HepG2 (cell line): ENCODE measurements around the gene MBL2.

Experiments used
- CBFB ChIP-seq: sonication (generic); formaldehyde crosslinking; IDR thresholded peaks from 2 replicates; pipeline ENCODE4 v1.4.0; 2020; ENCODE audit warnings: missing genetic modification reagents
- EP300 ChIP-seq, 3 experiments: sonication (generic) in 1 of 3; formaldehyde crosslinking in 1 of 3; IDR thresholded peaks; 2 replicates each; pipeline versions ENCODE4 v1.5.1 to v1.6.1; 2011 to 2020; ENCODE audit warnings: low read depth in 2 of 3, low read length in 2 of 3, borderline replicate concordance in 1 of 3, improper control_type of control experiment in 1 of 3, mild to moderate bottlenecking in 1 of 3, missing genetic modification reagents in 1 of 3, moderate library complexity in 1 of 3
- FOXK2 ChIP-seq: fragments of 450-650 bp; IDR thresholded peaks from 2 replicates; pipeline ENCODE4 v1.6.1; 2016
- KDM5B ChIP-seq: sonication (generic); formaldehyde crosslinking; IDR thresholded peaks from 2 replicates; pipeline ENCODE4 v1.4.0; 2020; ENCODE audit warnings: missing genetic modification reagents, mild to moderate bottlenecking, borderline replicate concordance
- PHF20 ChIP-seq: sonication (generic); formaldehyde crosslinking; IDR thresholded peaks from 2 replicates; pipeline ENCODE4 v1.5.0; 2020; ENCODE audit warnings: mild to moderate bottlenecking, missing genetic modification reagents
- SP2 ChIP-seq: sonication (generic); formaldehyde crosslinking; IDR thresholded peaks from 2 replicates; pipeline ENCODE4 v1.5.1; 2020; ENCODE audit warnings: mild to moderate bottlenecking, missing genetic modification reagents
- ZNF274 ChIP-seq: sonication (generic); formaldehyde crosslinking; IDR thresholded peaks from 2 replicates; pipeline ENCODE4 v1.5.1; 2020; ENCODE audit warnings: mild to moderate bottlenecking, missing genetic modification reagents
- ZSCAN29 ChIP-seq: sonication (generic); formaldehyde crosslinking; conservative IDR thresholded peaks from 2 replicates; pipeline ENCODE4 v1.4.0; 2020; ENCODE audit warnings: mild to moderate bottlenecking, missing genetic modification reagents

GRCh38 chr10:52783726-52784125, 11.1 kb upstream of the MBL2 start:
- TF ChIP-seq EP300 (IDR thresholded peaks at IDR 0.05; ENCODE audit: low read depth in 2 of 2, low read length in 2 of 2) (no peak), EP300 (CRISPR knock-in tag; IDR thresholded peaks at IDR 0.05; ENCODE audit: borderline replicate concordance) (no peak), KDM5B (CRISPR knock-in tag) (no peak), SP2 (CRISPR knock-in tag) (no peak), CBFB (CRISPR knock-in tag) (no peak), FOXK2 (no peak), ZSCAN29 (no peak), ZNF274 (CRISPR knock-in tag) (no peak), PHF20 (CRISPR knock-in tag) (no peak)
